Liver (tissue), 9 donors: Measurements from ENCODE around the gene SYT14. TPM values are rescaled to one million over a fixed set of nuclear protein-coding genes. Genes with fewer than 3 reads are reported as not detected.

ENCODE experiments used
- DNase-seq: peaks from one replicate; pipeline ENCODE4 v3.0.0-alpha.2; 2017; ENCODE audit warnings: low spot score
- H3K27ac ChIP-seq, 2 donors: one replicate each; pipeline ENCODE4 v1.7.0; 2013; ENCODE audit warnings: inconsistent platforms in 2 of 2, low read length in 2 of 2, control low read depth in 1 of 2, low read depth in 1 of 2, mild to moderate bottlenecking in 1 of 2
- H3K27me3 ChIP-seq, 4 donors: one replicate each; pipeline versions ENCODE4 v1.6.1 to v1.7.0; 2013; ENCODE audit warnings: low read length in 3 of 4, inconsistent platforms in 1 of 4, mild to moderate bottlenecking in 1 of 4, moderate library complexity in 1 of 4; ENCODE audit not compliant: control insufficient read depth in 4 of 4, insufficient read depth in 4 of 4
- H3K36me3 ChIP-seq, 4 donors: one replicate each; pipeline versions ENCODE4 v1.6.1 to v1.7.0; 2013; ENCODE audit warnings: low read length in 3 of 4, mild to moderate bottlenecking in 3 of 4, low read depth in 1 of 4, moderate library complexity in 1 of 4; ENCODE audit not compliant: control insufficient read depth in 4 of 4, insufficient read depth in 3 of 4
- H3K4me1 ChIP-seq, 4 donors: one replicate each; pipeline versions ENCODE4 v1.6.1 to v1.7.0; 2013; ENCODE audit warnings: low read length in 3 of 4, mild to moderate bottlenecking in 3 of 4, moderate library complexity in 1 of 4; ENCODE audit not compliant: control insufficient read depth in 4 of 4, insufficient read depth in 4 of 4
- H3K4me3 ChIP-seq, 3 donors: one replicate each; pipeline versions ENCODE4 v1.6.1 to v1.7.0; 2013; ENCODE audit warnings: low read length in 3 of 3, control low read depth in 1 of 3, low read depth in 1 of 3, mild to moderate bottlenecking in 1 of 3
- H3K9ac ChIP-seq, 2 donors: one replicate each; pipeline ENCODE4 v1.7.0; 2013; ENCODE audit warnings: low read length in 2 of 2, mild to moderate bottlenecking in 2 of 2, moderate library complexity in 2 of 2, control low read depth in 1 of 2, low read depth in 1 of 2
- H3K9me3 ChIP-seq, 4 donors: one replicate each; pipeline versions ENCODE4 v1.6.1 to v1.7.0; 2013; ENCODE audit warnings: low read length in 3 of 4; ENCODE audit not compliant: control insufficient read depth in 4 of 4
- EGR1 ChIP-seq, 2 donors: IDR thresholded peaks; 2 replicates each; pipeline ENCODE4 v1.6.1; 2016 to 2018; ENCODE audit warnings: antibody characterized with exemption in 2 of 2, low read depth in 2 of 2
- FOXA2 ChIP-seq: IDR thresholded peaks from 2 replicates; pipeline ENCODE4 v1.6.1; 2016; ENCODE audit warnings: antibody characterized with exemption
- GABPA ChIP-seq, 2 donors: IDR thresholded peaks in 1 of 2; conservative IDR thresholded peaks in 1 of 2; 2 replicates each; pipeline ENCODE4 v1.6.1; 2016; ENCODE audit warnings: antibody characterized with exemption in 2 of 2, mild to moderate bottlenecking in 1 of 2, moderate library complexity in 1 of 2
- HNF4A ChIP-seq, 2 donors: conservative IDR thresholded peaks; 2 replicates each; pipeline ENCODE4 v1.6.1; 2016; ENCODE audit warnings: antibody characterized with exemption in 2 of 2, mild to moderate bottlenecking in 2 of 2
- HNF4G ChIP-seq: IDR thresholded peaks from 2 replicates; pipeline ENCODE4 v1.6.1; 2016; ENCODE audit warnings: antibody characterized with exemption
- JUND ChIP-seq, 2 donors: IDR thresholded peaks; 2 replicates each; pipeline ENCODE4 v1.6.1; 2016; ENCODE audit warnings: antibody characterized with exemption in 2 of 2
- NR2F2 ChIP-seq: IDR thresholded peaks from 2 replicates; pipeline ENCODE4 v1.6.1; 2016; ENCODE audit warnings: antibody characterized with exemption
- RAD21 ChIP-seq, 2 donors: IDR thresholded peaks; 2 replicates each; pipeline ENCODE4 v1.6.1; 2016; ENCODE audit warnings: antibody characterized with exemption in 2 of 2, mild to moderate bottlenecking in 2 of 2
- RXRA ChIP-seq, 2 donors: IDR thresholded peaks; 2 replicates each; pipeline ENCODE4 v1.6.1; 2017 to 2018; ENCODE audit warnings: antibody characterized with exemption in 2 of 2, mild to moderate bottlenecking in 1 of 2
- SP1 ChIP-seq: IDR thresholded peaks from 2 replicates; pipeline ENCODE4 v1.6.1; 2018; ENCODE audit warnings: antibody characterized with exemption, mild to moderate bottlenecking
- TAF1 ChIP-seq: conservative IDR thresholded peaks from 2 replicates; pipeline ENCODE4 v1.6.1; 2016; ENCODE audit warnings: antibody characterized with exemption, mild to moderate bottlenecking
- YY1 ChIP-seq: IDR thresholded peaks from 2 replicates; pipeline ENCODE4 v1.6.1; 2016; ENCODE audit warnings: antibody characterized with exemption, mild to moderate bottlenecking
- WGBS: extraction: QIAGEN DNeasy Blood & Tissue Kit; methylation state at CpG from one replicate; pipeline ENCODE4 v1.1.7; 2013; 5-methylcytosine and 5-hydroxymethylcytosine counted together
- polyA plus RNA-seq, 2 donors: library from polyadenylated mRNA; stranded (reverse) in 1 of 2; unstranded in 1 of 2; fragments of 200-250 nt in 1 of 2; fragments of >200 nt in 1 of 2; fragmentation: Nextera tagmentation in 1 of 2; extraction: Ambion mirVana in 1 of 2; gene quantifications; one replicate each; pipeline versions ENCODE4 v1.2.1 to v1.2.3, GENCODE V29; 2013 to 2015
- total RNA-seq, 2 donors: library from RNA; depleted of rRNA; stranded (reverse); fragments of >200 nt; gene quantifications; one replicate each; pipeline ENCODE4 v1.2.3, GENCODE V29; 2014
- TF ChIP-seq, protein P1 (sequence below): IDR thresholded peaks from 2 replicates; pipeline ENCODE4 v1.6.1; 2016; ENCODE audit warnings: antibody characterized with exemption, mild to moderate bottlenecking
- TF ChIP-seq, protein P2 (sequence below): IDR thresholded peaks from 2 replicates; pipeline ENCODE4 v1.6.1; 2016; ENCODE audit warnings: antibody characterized with exemption
- TF ChIP-seq, protein P3 (sequence below): IDR thresholded peaks from 2 replicates; pipeline ENCODE4 v1.6.1; 2016; ENCODE audit warnings: antibody characterized with exemption
- TF ChIP-seq, protein P4 (sequence below): IDR thresholded peaks from 2 replicates; pipeline ENCODE4 v1.6.1; 2016; ENCODE audit warnings: antibody characterized with exemption
- TF ChIP-seq, protein P5 (sequence below): fragments of 150-350 bp; IDR thresholded peaks from 2 replicates; pipeline ENCODE4 v1.5.1; 2017; ENCODE audit warnings: improper control_type of control experiment, low read depth, low read length; ENCODE audit not compliant: missing input control
- donor health status: healthy.
- donor health status: healthy.
- donor health status: healthy.
- donor health status: healthy.
- donor health status: healthy.

Gene SYT14
- total and polyA plus RNA-seq, 4 donors = not detected

DNA sequence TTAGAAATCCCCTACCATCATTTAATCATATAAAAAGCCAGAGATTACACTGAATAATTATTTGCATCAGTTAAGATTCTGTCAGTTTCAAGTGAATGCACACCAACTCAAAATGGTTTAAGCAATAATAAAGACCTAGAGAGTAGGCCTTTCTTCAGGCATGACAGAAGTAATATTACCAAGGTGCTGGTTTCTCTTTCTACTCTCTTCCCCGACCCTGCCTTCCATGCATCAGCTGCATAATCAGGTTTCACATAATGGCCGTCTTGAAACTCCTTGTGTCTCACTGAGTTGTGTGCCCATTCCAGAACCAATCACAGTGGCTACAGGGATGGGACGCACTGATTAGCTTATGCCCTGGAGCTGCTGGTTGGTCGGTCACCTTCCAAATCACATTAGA, 191.1 kb downstream of the SYT14 start (continued):
- TF ChIP-seq RAD21 (IDR thresholded peaks at IDR 0.05) (no peak), YY1 (no peak)

DNA sequence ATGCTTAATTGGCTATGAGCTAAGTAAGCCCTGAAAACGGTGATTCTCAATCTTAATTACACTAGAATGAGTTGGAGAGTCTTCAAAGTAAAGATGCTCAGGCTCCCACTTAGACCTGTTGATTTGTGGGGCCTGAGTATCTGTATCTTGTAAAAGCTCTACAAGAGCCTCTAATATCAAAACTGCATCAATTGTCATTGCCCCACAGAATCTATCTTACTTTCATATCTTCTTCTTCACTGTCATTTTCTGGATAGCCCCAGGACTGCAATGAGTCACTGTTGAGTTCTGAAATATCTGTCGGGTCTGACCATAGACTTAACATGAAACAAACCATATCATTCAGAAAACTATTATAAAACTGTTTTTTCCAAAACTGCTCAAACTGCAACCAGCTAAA, 191.7 kb downstream of the SYT14 start:
- Histone ChIP-seq H3K4me3 (no peak overlapping the region), H3K27ac (no peak overlapping the region), H3K9ac (no peak overlapping the region), H3K36me3 (no peaks in the 10 kb centered on the region), H3K4me1 (no peaks in the 10 kb centered on the region), H3K27me3 (peaks cover 0 to 1% (median 0%) of the 10 kb centered on the region in 4 donors), H3K9me3 (no peaks in the 10 kb centered on the region)
- DNase-seq = no peak
- WGBS = 59% methylated on average over 2 of the region's 2 CpGs
- TF ChIP-seq, protein P1, sequence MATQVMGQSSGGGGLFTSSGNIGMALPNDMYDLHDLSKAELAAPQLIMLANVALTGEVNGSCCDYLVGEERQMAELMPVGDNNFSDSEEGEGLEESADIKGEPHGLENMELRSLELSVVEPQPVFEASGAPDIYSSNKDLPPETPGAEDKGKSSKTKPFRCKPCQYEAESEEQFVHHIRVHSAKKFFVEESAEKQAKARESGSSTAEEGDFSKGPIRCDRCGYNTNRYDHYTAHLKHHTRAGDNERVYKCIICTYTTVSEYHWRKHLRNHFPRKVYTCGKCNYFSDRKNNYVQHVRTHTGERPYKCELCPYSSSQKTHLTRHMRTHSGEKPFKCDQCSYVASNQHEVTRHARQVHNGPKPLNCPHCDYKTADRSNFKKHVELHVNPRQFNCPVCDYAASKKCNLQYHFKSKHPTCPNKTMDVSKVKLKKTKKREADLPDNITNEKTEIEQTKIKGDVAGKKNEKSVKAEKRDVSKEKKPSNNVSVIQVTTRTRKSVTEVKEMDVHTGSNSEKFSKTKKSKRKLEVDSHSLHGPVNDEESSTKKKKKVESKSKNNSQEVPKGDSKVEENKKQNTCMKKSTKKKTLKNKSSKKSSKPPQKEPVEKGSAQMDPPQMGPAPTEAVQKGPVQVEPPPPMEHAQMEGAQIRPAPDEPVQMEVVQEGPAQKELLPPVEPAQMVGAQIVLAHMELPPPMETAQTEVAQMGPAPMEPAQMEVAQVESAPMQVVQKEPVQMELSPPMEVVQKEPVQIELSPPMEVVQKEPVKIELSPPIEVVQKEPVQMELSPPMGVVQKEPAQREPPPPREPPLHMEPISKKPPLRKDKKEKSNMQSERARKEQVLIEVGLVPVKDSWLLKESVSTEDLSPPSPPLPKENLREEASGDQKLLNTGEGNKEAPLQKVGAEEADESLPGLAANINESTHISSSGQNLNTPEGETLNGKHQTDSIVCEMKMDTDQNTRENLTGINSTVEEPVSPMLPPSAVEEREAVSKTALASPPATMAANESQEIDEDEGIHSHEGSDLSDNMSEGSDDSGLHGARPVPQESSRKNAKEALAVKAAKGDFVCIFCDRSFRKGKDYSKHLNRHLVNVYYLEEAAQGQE = no peak
- TF ChIP-seq, protein P2, sequence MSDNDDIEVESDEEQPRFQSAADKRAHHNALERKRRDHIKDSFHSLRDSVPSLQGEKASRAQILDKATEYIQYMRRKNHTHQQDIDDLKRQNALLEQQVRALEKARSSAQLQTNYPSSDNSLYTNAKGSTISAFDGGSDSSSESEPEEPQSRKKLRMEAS = no peak
- no peak for TF ChIP-seq JUND (IDR thresholded peaks at IDR 0.05)
- TF ChIP-seq RXRA (IDR thresholded peaks at IDR 0.05) = no peak
- no peak for TF ChIP-seq TAF1
- no peak for TF ChIP-seq EGR1 (IDR thresholded peaks at IDR 0.05; ENCODE audit: low read depth in 2 of 2)
- TF ChIP-seq HNF4A (conservative IDR thresholded peaks at IDR 0.05) = no peak
- no peak for TF ChIP-seq HNF4G
- no peak for TF ChIP-seq SP1
- TF ChIP-seq, protein P3, sequence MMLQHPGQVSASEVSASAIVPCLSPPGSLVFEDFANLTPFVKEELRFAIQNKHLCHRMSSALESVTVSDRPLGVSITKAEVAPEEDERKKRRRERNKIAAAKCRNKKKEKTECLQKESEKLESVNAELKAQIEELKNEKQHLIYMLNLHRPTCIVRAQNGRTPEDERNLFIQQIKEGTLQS = no peak
- no peak for TF ChIP-seq NR2F2
- TF ChIP-seq, protein P4, sequence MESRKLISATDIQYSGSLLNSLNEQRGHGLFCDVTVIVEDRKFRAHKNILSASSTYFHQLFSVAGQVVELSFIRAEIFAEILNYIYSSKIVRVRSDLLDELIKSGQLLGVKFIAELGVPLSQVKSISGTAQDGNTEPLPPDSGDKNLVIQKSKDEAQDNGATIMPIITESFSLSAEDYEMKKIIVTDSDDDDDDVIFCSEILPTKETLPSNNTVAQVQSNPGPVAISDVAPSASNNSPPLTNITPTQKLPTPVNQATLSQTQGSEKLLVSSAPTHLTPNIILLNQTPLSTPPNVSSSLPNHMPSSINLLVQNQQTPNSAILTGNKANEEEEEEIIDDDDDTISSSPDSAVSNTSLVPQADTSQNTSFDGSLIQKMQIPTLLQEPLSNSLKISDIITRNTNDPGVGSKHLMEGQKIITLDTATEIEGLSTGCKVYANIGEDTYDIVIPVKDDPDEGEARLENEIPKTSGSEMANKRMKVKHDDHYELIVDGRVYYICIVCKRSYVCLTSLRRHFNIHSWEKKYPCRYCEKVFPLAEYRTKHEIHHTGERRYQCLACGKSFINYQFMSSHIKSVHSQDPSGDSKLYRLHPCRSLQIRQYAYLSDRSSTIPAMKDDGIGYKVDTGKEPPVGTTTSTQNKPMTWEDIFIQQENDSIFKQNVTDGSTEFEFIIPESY = no peak
- TF ChIP-seq, protein P5, sequence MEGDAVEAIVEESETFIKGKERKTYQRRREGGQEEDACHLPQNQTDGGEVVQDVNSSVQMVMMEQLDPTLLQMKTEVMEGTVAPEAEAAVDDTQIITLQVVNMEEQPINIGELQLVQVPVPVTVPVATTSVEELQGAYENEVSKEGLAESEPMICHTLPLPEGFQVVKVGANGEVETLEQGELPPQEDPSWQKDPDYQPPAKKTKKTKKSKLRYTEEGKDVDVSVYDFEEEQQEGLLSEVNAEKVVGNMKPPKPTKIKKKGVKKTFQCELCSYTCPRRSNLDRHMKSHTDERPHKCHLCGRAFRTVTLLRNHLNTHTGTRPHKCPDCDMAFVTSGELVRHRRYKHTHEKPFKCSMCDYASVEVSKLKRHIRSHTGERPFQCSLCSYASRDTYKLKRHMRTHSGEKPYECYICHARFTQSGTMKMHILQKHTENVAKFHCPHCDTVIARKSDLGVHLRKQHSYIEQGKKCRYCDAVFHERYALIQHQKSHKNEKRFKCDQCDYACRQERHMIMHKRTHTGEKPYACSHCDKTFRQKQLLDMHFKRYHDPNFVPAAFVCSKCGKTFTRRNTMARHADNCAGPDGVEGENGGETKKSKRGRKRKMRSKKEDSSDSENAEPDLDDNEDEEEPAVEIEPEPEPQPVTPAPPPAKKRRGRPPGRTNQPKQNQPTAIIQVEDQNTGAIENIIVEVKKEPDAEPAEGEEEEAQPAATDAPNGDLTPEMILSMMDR = no peak
- TF ChIP-seq FOXA2 = no peak
- TF ChIP-seq GABPA (IDR thresholded peaks at IDR 0.05 in 1 of 2, conservative IDR thresholded peaks at IDR 0.05 in 1 of 2) = no peak
